Tibial nerve (tissue), 4 donors: ENCODE data around the gene TCEA2. TPM values are rescaled to one million over a fixed set of nuclear protein-coding genes. Genes with fewer than 3 reads are reported as not detected.

Experiments
- DNase-seq, 2 donors: peaks; one replicate each; pipeline ENCODE4 v3.0.0-alpha.2; 2019; ENCODE audit warnings: low spot score in 2 of 2
- H3K27ac ChIP-seq, 4 donors: fragments of 200-600 bp; sonication (generic) in 3 of 4; one replicate each; pipeline ENCODE4 v1.5.1; 2017 to 2019; ENCODE audit warnings: mild to moderate bottlenecking in 1 of 4
- H3K27me3 ChIP-seq, 2 donors: fragments of 200-600 bp; sonication (generic) in 1 of 2; one replicate each; pipeline versions ENCODE4 v1.5.1 to v1.6.0; 2017 to 2019
- H3K36me3 ChIP-seq, 3 donors: fragments of 200-600 bp; sonication (generic); one replicate each; pipeline ENCODE4 v1.5.1; 2018 to 2019
- H3K4me1 ChIP-seq, 4 donors: fragments of 200-600 bp; sonication (generic) in 3 of 4; one replicate each; pipeline ENCODE4 v1.5.1; 2017 to 2019
- H3K4me3 ChIP-seq, 4 donors: fragments of 200-600 bp; sonication (generic) in 3 of 4; one replicate each; pipeline ENCODE4 v1.5.1; 2017 to 2019; ENCODE audit warnings: mild to moderate bottlenecking in 1 of 4, moderate library complexity in 1 of 4
- H3K9me3 ChIP-seq, 4 donors: fragments of 200-600 bp; sonication (generic) in 3 of 4; one replicate each; pipeline ENCODE4 v1.5.1; 2017 to 2019
- CTCF ChIP-seq, 5 experiments: fragments of 200-600 bp in 3 of 5; fragments of 450-650 bp in 2 of 5; sonication (generic) in 3 of 5; IDR thresholded peaks; one replicate each; pipeline ENCODE4 v1.5.1; 2016 to 2019; ENCODE audit warnings: antibody characterized with exemption in 5 of 5, mild to moderate bottlenecking in 3 of 5, moderate library complexity in 2 of 5
- EP300 ChIP-seq, 2 donors: sonication (generic); formaldehyde crosslinking; IDR thresholded peaks; one replicate each; pipeline ENCODE4 v1.6.1; 2017; ENCODE audit warnings: antibody characterized with exemption in 2 of 2, mild to moderate bottlenecking in 1 of 2
- POLR2A ChIP-seq, 2 donors: fragments of 450-650 bp; IDR thresholded peaks; one replicate each; pipeline ENCODE4 v1.6.1; 2017; ENCODE audit warnings: antibody characterized with exemption in 2 of 2, mild to moderate bottlenecking in 2 of 2, moderate library complexity in 2 of 2
- WGBS, 2 donors: methylation state at CpG; one replicate each; pipeline ENCODE4 v1.1.5; 2018; 5-methylcytosine and 5-hydroxymethylcytosine counted together
- total RNA-seq, 4 donors: library from RNA; depleted of rRNA; stranded (reverse); fragments of >200 nt; gene quantifications; one replicate each; pipeline ENCODE4 v1.1.0, GENCODE V29; 2016

Gene TCEA2
- total RNA-seq, 4 donors from 2014 or later, result 45.6 to 62.9 (median 59.2) TPM

GRCh38 chr20:64067005-64067632 is 4.1 kb downstream of the TCEA2 start:
- H3K36me3 ChIP-seq, result peaks cover 0 to 50% (median 0%) of the 10 kb centered on the region in 3 donors
- H3K4me1 ChIP-seq, result peaks cover 0 to 39% (median 20%) of the 10 kb centered on the region in 4 donors
- DNase-seq, result no peak
- WGBS, 2 donors, result 65 to 66% methylated on average over 4 to 6 of the region's 6 CpGs
- H3K27me3 ChIP-seq, result no peaks in the 10 kb centered on the region
- TF ChIP-seq CTCF (IDR thresholded peaks at IDR 0.05), result no peak
- TF ChIP-seq POLR2A (IDR thresholded peaks at IDR 0.05), result no peak
- no peak for TF ChIP-seq EP300 (IDR thresholded peaks at IDR 0.05)
- H3K4me3 ChIP-seq, result no peak overlapping the region
- no peak overlapping the region for H3K27ac ChIP-seq
- no peaks in the 10 kb centered on the region for H3K9me3 ChIP-seq

- Histone ChIP-seq H3K27ac (no peak overlapping the region), H3K4me1 (peaks cover 0 to 33% (median 17%) of the 10 kb centered on the region in 4 donors), H3K36me3 (peaks cover 0 to 57% (median 0%) of the 10 kb centered on the region in 3 donors), H3K9me3 (no peaks in the 10 kb centered on the region), H3K27me3 (no peaks in the 10 kb centered on the region), H3K4me3 (no peak overlapping the region)
- no peak for DNase-seq
- no peak for TF ChIP-seq CTCF (IDR thresholded peaks at IDR 0.05)
- 67 to 86% methylated on average over 3 to 8 of the region's 12 CpGs for WGBS, 2 donors
Measured at GRCh38 chr20:64067733-64068307, 4.8 kb downstream of the TCEA2 start.

- H3K36me3 ChIP-seq, result peaks cover 0 to 64% (median 0%) of the 10 kb centered on the region in 3 donors
- no peaks in the 10 kb centered on the region for H3K9me3 ChIP-seq
- peaks cover 0 to 32% (median 17%) of the 10 kb centered on the region in 4 donors for H3K4me1 ChIP-seq
- 74 to 78% methylated on average over 12 of the region's 12 CpGs for WGBS, 2 donors
- no peak for TF ChIP-seq EP300 (IDR thresholded peaks at IDR 0.05)
- no peak for TF ChIP-seq CTCF (IDR thresholded peaks at IDR 0.05)
- TF ChIP-seq POLR2A (IDR thresholded peaks at IDR 0.05), result no peak
- no peaks in the 10 kb centered on the region for H3K27me3 ChIP-seq
- no peak for DNase-seq
- no peak overlapping the region for H3K27ac ChIP-seq
- H3K4me3 ChIP-seq, result no peak overlapping the region
Measured at GRCh38 chr20:64068386-64069208, 5.6 kb downstream of the TCEA2 start.

- H3K4me3 ChIP-seq, result no peak overlapping the region
- H3K27ac ChIP-seq, result no peak overlapping the region
- H3K36me3 ChIP-seq, result peaks cover 0 to 70% (median 0%) of the 10 kb centered on the region in 3 donors
- 83 to 89% methylated on average over 2 to 20 of the region's 20 CpGs for WGBS, 2 donors
- TF ChIP-seq CTCF (IDR thresholded peaks at IDR 0.05) (no peak), POLR2A (IDR thresholded peaks at IDR 0.05) (no peak), EP300 (IDR thresholded peaks at IDR 0.05) (no peak)
- no peaks in the 10 kb centered on the region for H3K27me3 ChIP-seq
- peaks cover 0 to 26% (median 11%) of the 10 kb centered on the region in 4 donors for H3K4me1 ChIP-seq
- no peaks in the 10 kb centered on the region for H3K9me3 ChIP-seq
- no peak for DNase-seq
Measured at GRCh38 chr20:64069209-64069613, 6.2 kb downstream of the TCEA2 start.
